Fibroblast of lung (primary cell): ENCODE data around the gene PACS2. TPM values are rescaled to one million over a fixed set of nuclear protein-coding genes. Genes with fewer than 3 reads are reported as not detected.

Experiments used
- DNase-seq, 2 donors: peaks; one replicate each; pipeline versions ENCODE4 v3.0.0 to v3.0.0-alpha.2; 2010; ENCODE audit warnings: low read depth in 2 of 2
- H2AFZ ChIP-seq: 2 replicates; pipeline ENCODE4 v1.5.1; 2012; ENCODE audit warnings: low read length, control low read depth, inconsistent platforms
- H3K27ac ChIP-seq: 2 replicates; pipeline ENCODE4 v1.5.1; 2011; ENCODE audit warnings: low read length, control low read depth; ENCODE audit not compliant: insufficient read depth
- H3K27me3 ChIP-seq: 2 replicates; pipeline ENCODE4 v1.5.1; 2011; ENCODE audit warnings: mild to moderate bottlenecking, low read length; ENCODE audit not compliant: control insufficient read depth, insufficient read depth
- H3K36me3 ChIP-seq: 2 replicates; pipeline ENCODE4 v1.5.1; 2011; ENCODE audit warnings: low read length; ENCODE audit not compliant: control insufficient read depth, insufficient read depth
- H3K4me1 ChIP-seq: 2 replicates; pipeline ENCODE4 v1.5.1; 2011; ENCODE audit warnings: low read length; ENCODE audit not compliant: control insufficient read depth, insufficient read depth; ENCODE audit errors: extremely low read depth
- H3K4me2 ChIP-seq: 2 replicates; pipeline ENCODE4 v1.5.1; 2011; ENCODE audit warnings: low read length, control low read depth; ENCODE audit not compliant: insufficient read depth; ENCODE audit errors: extremely low read depth
- H3K4me3 ChIP-seq, 4 experiments: fragments of 200-600 bp in 1 of 4; sonication (generic) in 1 of 4; replicated peaks in 1 of 4; 2 replicates each; pipeline ENCODE4 v1.5.1; 2011 to 2016; ENCODE audit warnings: low read length in 4 of 4, low read depth in 3 of 4, mild to moderate bottlenecking in 3 of 4, control low read depth in 2 of 4, inconsistent platforms in 1 of 4, mixed read lengths in 1 of 4; ENCODE audit not compliant: insufficient read depth in 1 of 4; ENCODE audit errors: control extremely low read depth in 1 of 4
- H3K79me2 ChIP-seq: 2 replicates; pipeline ENCODE4 v1.5.1; 2012; ENCODE audit warnings: mild to moderate bottlenecking, low read length, inconsistent platforms; ENCODE audit not compliant: control insufficient read depth, insufficient read depth
- H3K9ac ChIP-seq: 2 replicates; pipeline ENCODE4 v1.5.1; 2011; ENCODE audit warnings: mild to moderate bottlenecking, low read length, control low read depth; ENCODE audit not compliant: insufficient read depth
- H3K9me3 ChIP-seq: 2 replicates; pipeline ENCODE4 v1.5.1; 2012; ENCODE audit warnings: low read depth, low read length; ENCODE audit not compliant: control insufficient read depth, insufficient read depth
- H4K20me1 ChIP-seq: 2 replicates; pipeline ENCODE4 v1.5.1; 2011; ENCODE audit warnings: low read length; ENCODE audit not compliant: control insufficient read depth, insufficient read depth; ENCODE audit errors: extremely low read depth
- CTCF ChIP-seq, 2 donors: IDR thresholded peaks in 1 of 2; conservative IDR thresholded peaks in 1 of 2; 1 replicate in 1 of 2; 2 replicates in 1 of 2; pipeline ENCODE4 v1.5.1; 2011 to 2012; ENCODE audit warnings: low read length in 2 of 2, control low read depth in 1 of 2, inconsistent platforms in 1 of 2, low read depth in 1 of 2, mild to moderate bottlenecking in 1 of 2
- EZH2 ChIP-seq: IDR thresholded peaks from 2 replicates; pipeline ENCODE4 v1.5.1; 2012; ENCODE audit warnings: low read length, control low read depth, mild to moderate bottlenecking; ENCODE audit errors: missing control alignments
- polyA plus RNA-seq, 2 donors: library from polyadenylated mRNA; depleted of rRNA in 1 of 2; stranded (reverse) in 1 of 2; unstranded in 1 of 2; fragments of >200 nt; gene quantifications; 2 replicates each; pipeline ENCODE4 v1.2.1, GENCODE V29; 2011 to 2012; ENCODE audit warnings: missing spikeins in 1 of 2
- total RNA-seq: library from RNA; depleted of rRNA; stranded (reverse); fragments of >200 nt; gene quantifications from 2 replicates; pipeline ENCODE4 v1.2.1, GENCODE V29; 2014

Gene PACS2
- total and polyA plus RNA-seq, 2 donors (not counting 1 experiment from before 2014, with no cell fraction given) = 20.3 to 52.5 TPM

GRCh38 chr14:105366386-105367074 is 52.0 kb downstream of the PACS2 start:
- no peak overlapping the region for H2AFZ ChIP-seq
- H3K36me3 ChIP-seq = peaks cover 7% of the 10 kb centered on the region
- no peaks in the 10 kb centered on the region for H4K20me1 ChIP-seq
- no peak for TF ChIP-seq CTCF (conservative IDR thresholded peaks at IDR 0.05 in 1 of 2, IDR thresholded peaks at IDR 0.05 in 1 of 2; ENCODE audit: low read depth in 1 of 2, low read length in 2 of 2)
- TF ChIP-seq EZH2 = no peak
- DNase-seq = no peak
- no peak overlapping the region for H3K4me3 ChIP-seq
- H3K9ac ChIP-seq = no peak overlapping the region
- no peaks in the 10 kb centered on the region for H3K27me3 ChIP-seq
- H3K9me3 ChIP-seq = no peaks in the 10 kb centered on the region
- H3K4me1 ChIP-seq = peaks cover 2% of the 10 kb centered on the region
- no peak overlapping the region for H3K27ac ChIP-seq
- no peaks in the 10 kb centered on the region for H3K79me2 ChIP-seq
- H3K4me2 ChIP-seq = no peak overlapping the region

- H4K20me1 ChIP-seq = no peaks in the 10 kb centered on the region
- H2AFZ ChIP-seq = no peak overlapping the region
- H3K79me2 ChIP-seq = no peaks in the 10 kb centered on the region
- peaks cover 2% of the 10 kb centered on the region for H3K4me1 ChIP-seq
- TF ChIP-seq CTCF (conservative IDR thresholded peaks at IDR 0.05 in 1 of 2, IDR thresholded peaks at IDR 0.05 in 1 of 2; ENCODE audit: low read depth in 1 of 2, low read length in 2 of 2) = no peak
- no peak for TF ChIP-seq EZH2
- H3K27me3 ChIP-seq = no peaks in the 10 kb centered on the region
- H3K9ac ChIP-seq = no peak overlapping the region
- H3K4me3 ChIP-seq = no peak overlapping the region
- no peaks in the 10 kb centered on the region for H3K9me3 ChIP-seq
- H3K27ac ChIP-seq = no peak overlapping the region
- DNase-seq = no peak
- no peak overlapping the region for H3K4me2 ChIP-seq
- peaks cover 7% of the 10 kb centered on the region for H3K36me3 ChIP-seq
Observed at GRCh38 chr14:105367116-105368031, 52.8 kb downstream of the PACS2 start.

GRCh38 chr14:105368032-105368417 is 53.5 kb downstream of the PACS2 start:
- no peak for DNase-seq
- Histone ChIP-seq H3K27me3 (no peaks in the 10 kb centered on the region), H3K79me2 (no peaks in the 10 kb centered on the region), H3K4me2 (no peak overlapping the region), H3K36me3 (peaks cover 7% of the 10 kb centered on the region), H4K20me1 (no peaks in the 10 kb centered on the region), H3K4me1 (peaks cover 2% of the 10 kb centered on the region), H2AFZ (no peak overlapping the region), H3K4me3 (no peak overlapping the region), H3K9me3 (no peaks in the 10 kb centered on the region), H3K27ac (no peak overlapping the region), H3K9ac (no peak overlapping the region)
- TF ChIP-seq EZH2 = no peak
- TF ChIP-seq CTCF (conservative IDR thresholded peaks at IDR 0.05 in 1 of 2, IDR thresholded peaks at IDR 0.05 in 1 of 2; ENCODE audit: low read depth in 1 of 2, low read length in 2 of 2) = no peak
